ENCODE results near the gene GZMM. TPM values are rescaled to one million over a fixed set of nuclear protein-coding genes. Genes with fewer than 3 reads are reported as not detected.

Gene GZMM
- total and polyA plus RNA-seq, 2 of the 13 experiments (the other 11 are each of a cell fraction or from before 2014, with no cell fraction given) = 0.07 TPM; not detected in 1

DNA sequence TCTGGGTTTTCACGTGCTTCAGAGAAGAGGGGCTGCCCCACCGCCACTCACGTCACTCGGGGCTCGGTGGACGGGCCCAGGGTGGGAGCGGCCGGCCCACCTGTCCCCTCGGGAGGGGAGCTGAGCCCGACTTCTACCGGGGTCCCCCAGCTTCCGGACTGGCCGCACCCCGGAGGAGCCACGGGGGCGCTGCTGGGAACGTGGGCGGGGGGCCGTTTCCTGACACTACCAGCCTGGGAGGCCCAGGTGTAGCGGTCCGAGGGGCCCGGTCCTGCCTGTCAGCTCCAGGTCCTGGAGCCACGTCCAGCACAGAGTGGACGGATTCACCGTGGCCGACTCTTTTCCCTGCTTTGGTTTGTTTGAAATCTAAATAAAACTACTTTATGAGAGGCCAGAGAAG is 2.2 kb upstream of the GZMM start (continued):
- TF ChIP-seq, protein P1, sequence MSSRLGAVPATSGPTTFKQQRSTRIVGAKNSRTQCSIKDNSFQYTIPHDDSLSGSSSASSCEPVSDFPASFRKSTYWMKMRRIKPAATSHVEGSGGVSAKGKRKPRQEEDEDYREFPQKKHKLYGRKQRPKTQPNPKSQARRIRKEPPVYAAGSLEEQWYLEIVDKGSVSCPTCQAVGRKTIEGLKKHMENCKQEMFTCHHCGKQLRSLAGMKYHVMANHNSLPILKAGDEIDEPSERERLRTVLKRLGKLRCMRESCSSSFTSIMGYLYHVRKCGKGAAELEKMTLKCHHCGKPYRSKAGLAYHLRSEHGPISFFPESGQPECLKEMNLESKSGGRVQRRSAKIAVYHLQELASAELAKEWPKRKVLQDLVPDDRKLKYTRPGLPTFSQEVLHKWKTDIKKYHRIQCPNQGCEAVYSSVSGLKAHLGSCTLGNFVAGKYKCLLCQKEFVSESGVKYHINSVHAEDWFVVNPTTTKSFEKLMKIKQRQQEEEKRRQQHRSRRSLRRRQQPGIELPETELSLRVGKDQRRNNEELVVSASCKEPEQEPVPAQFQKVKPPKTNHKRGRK (CRISPR knock-in tag; IDR thresholded peaks at IDR 0.05) = no peak

- Histone ChIP-seq H3K9me3 (ENCODE audit: low read length) (no peaks in the 10 kb centered on the region), H3K4me2 (ENCODE audit: low read depth, low read length) (no peak overlapping the region), H3K4me3 (replicated peaks in 1 of 3; ENCODE audit: insufficient read depth in 1 of 3, low read depth in 2 of 3, low read length in 3 of 3) (no peak overlapping the region), H3K4me1 (ENCODE audit: insufficient read depth, low read length) (no peaks in the 10 kb centered on the region), H3K27ac (ENCODE audit: extremely low read length, insufficient read depth, low read length) (no peak overlapping the region), H3K79me2 (ENCODE audit: insufficient read depth, low read length) (no peaks in the 10 kb centered on the region), H3K27me3 (ENCODE audit: control insufficient read depth in 1 of 2, insufficient read depth in 2 of 2, low read length in 2 of 2) (no peaks in the 10 kb centered on the region), H4K20me1 (ENCODE audit: insufficient read depth, low read length) (peaks cover 6% of the 10 kb centered on the region; the same call in 1 of the 2 replicates), H2AFZ (ENCODE audit: low read length) (no peak overlapping the region), H3K9ac (ENCODE audit: insufficient read depth, low read depth, low read length) (no peak overlapping the region), H3K36me3 (replicated peaks in 1 of 2; ENCODE audit: control insufficient read depth in 1 of 2, insufficient read depth in 2 of 2, low read length in 2 of 2) (peaks cover 6 to 29% of the 10 kb centered on the region in 2 experiments; a peak in 4 of 5 replicates)
- FAIRE-seq (no peak), DNase-seq (ENCODE audit: low spot score) (no peak), ATAC-seq (no peak)
- ChIA-PET POLR2A (interaction anchor here (1.3 to 1.4 kb wide), 4 partner anchors 9 to 91 kb away, joined by 4 to 5 read pairs (median 4); partner anchors contain the start of gene POLRMT), CTCF (ENCODE audit: low intra/inter-chr PET ratio, low total read pairs) (no interaction called here)
- TF ChIP-seq RBM22 (optimal IDR thresholded peaks at IDR 0.05; ENCODE audit: low read length) (peak; percentile 60), ZBTB38 (CRISPR knock-in tag; IDR thresholded peaks at IDR 0.05) (peak; percentile 54; the same call in 1 of the 2 replicates), HMG20B (CRISPR knock-in tag; conservative IDR thresholded peaks at IDR 0.05) (no peak), RBFOX2 (IDR thresholded peaks at IDR 0.05; ENCODE audit: low read depth, low read length) (peak; percentile 72), ZNF333 (CRISPR knock-in tag; IDR thresholded peaks at IDR 0.05; ENCODE audit: borderline replicate concordance) (no peak), AGO2 (optimal IDR thresholded peaks at IDR 0.05; ENCODE audit: low read depth, low read length) (peak; percentile 84), ZNF501 (CRISPR knock-in tag; IDR thresholded peaks at IDR 0.05) (no peak)
- in situ Hi-C loops (cut with HindIII; ENCODE audit: extremely low pct_ligation_motif_present, low pct_unique_long_range_greater_than_20kb) = no loop called here
- no TSS peak for BruUV-seq (replicated peaks)
- 92% methylated on average over 25 of the region's 34 CpGs for WGBS (ENCODE audit: low lambda C conversion rate)
- intact Hi-C loops (cut with micrococcal nuclease; ENCODE audit: unreplicated experiment) = no loop called here
Measured at GRCh38 chr19:542173-542866, 1.5 kb upstream of the GZMM start.

Measured in HepG2 (cell line).